H1 (cell line): ENCODE results near the gene PCP4. TPM values are rescaled to one million over a fixed set of nuclear protein-coding genes. Genes with fewer than 3 reads are reported as not detected.

Experiments
- BACH1 ChIP-seq: IDR thresholded peaks from 2 replicates; pipeline ENCODE4 v1.6.1; 2012; ENCODE audit warnings: low read length, improper control_type of control experiment
- polyA plus RNA-seq, 7 experiments: library from polyadenylated mRNA; depleted of rRNA in 3 of 7; stranded (reverse) in 5 of 7; unstranded in 2 of 7; fragments of >200 nt in 5 of 7; fragments of 200-250 nt in 2 of 7; gene quantifications; 1 replicate in 5 of 7; 2 replicates in 1 of 7; 4 replicates in 1 of 7; pipeline versions ENCODE4 v1.2.1 to v1.2.3, GENCODE V29; 2011 to 2013; ENCODE audit warnings: missing spikeins in 2 of 7, mixed read lengths in 2 of 7
- total RNA-seq: library from RNA; stranded (reverse); fragmentation: NEBNext Ultra II Directional; extraction: Animal tissue kit (Norgen Biotek cat#: 25700); gene quantifications from 2 replicates; pipeline ENCODE4 v1.2.1, GENCODE V29; 2021

Gene PCP4
- total and polyA plus RNA-seq, 2 of the 8 experiments (the other 6 are each of a cell fraction or from before 2014, with no cell fraction given) = 1.8 to 2.4 TPM

DNA sequence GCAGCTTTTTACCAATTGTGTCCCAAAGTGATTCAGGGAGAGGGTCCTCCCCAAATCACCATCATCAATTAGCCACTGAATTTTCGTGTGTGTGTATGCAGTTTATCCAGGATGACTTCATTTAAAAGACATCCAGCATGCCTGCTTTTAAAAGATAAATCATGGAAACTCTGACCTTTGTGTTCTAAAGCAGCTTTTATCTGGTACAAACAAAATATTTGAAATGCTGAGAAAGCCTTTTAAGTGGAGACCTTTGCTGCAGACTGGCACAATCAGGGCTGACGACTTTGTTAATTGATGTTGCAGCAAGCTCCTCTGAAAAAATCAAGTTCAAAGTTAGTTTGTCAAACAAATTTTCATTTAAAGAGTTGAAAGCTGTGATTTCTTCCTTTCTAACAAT lies 104.7 kb downstream of the PCP4 start (continued):
- no peak for TF ChIP-seq BACH1
- TF ChIP-seq, all 59 proteins: peak for 0
